ENCODE results near the gene MID1.

Gene MID1

DNA sequence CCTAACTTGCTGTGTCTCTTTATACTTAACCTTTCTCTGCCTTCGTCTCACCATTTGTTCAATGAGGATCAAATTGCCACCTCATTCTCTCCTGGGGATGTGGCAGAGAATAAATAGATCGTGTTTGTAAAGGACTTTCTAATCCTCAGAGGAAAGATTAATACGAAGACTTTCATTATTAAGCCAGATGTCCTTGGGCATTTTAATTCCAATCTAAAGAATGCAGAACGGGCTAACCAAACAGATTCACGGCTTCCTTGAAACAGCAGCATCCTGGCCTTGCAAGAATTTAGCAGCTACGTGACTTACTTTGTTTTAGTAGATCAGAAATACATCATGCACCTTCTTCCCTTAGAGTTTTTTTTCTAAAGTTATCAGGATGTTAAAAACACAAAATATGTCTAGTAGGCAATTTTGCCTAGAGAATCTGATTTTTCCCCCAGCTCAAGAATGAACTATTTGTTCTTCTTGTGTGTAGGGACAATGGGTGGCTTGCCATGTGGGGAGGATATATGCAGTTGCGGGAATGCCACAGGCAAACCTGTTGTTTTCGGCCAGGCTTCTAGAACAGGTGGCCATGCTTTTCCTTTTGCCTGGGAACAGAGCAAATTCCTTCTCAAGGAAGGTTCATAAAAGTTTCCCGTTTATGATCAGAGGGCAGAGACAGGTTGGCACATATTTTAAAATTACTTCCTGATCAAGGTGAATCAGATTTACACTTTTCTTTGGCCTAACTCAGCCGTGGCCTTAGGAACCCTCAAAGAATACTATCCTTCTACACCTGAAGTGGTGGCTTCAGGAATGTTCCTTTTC lies 3.0 kb downstream of the MID1 start:
- Mint-ChIP-seq H3K27ac (peak overlapping the region; percentile 55), H3K27me3 (ENCODE audit: low read depth, poor library complexity) (no peaks in the 10 kb centered on the region), H3K9me3 (peaks cover 14% of the 10 kb centered on the region), H3K36me3 (ENCODE audit: low read depth) (no peaks in the 10 kb centered on the region), H3K4me1 (peaks cover 55% of the 10 kb centered on the region), H3K4me3 (peak overlapping the region; percentile 91)
- no peak for DNase-seq
- TF ChIP-seq, protein P1, sequence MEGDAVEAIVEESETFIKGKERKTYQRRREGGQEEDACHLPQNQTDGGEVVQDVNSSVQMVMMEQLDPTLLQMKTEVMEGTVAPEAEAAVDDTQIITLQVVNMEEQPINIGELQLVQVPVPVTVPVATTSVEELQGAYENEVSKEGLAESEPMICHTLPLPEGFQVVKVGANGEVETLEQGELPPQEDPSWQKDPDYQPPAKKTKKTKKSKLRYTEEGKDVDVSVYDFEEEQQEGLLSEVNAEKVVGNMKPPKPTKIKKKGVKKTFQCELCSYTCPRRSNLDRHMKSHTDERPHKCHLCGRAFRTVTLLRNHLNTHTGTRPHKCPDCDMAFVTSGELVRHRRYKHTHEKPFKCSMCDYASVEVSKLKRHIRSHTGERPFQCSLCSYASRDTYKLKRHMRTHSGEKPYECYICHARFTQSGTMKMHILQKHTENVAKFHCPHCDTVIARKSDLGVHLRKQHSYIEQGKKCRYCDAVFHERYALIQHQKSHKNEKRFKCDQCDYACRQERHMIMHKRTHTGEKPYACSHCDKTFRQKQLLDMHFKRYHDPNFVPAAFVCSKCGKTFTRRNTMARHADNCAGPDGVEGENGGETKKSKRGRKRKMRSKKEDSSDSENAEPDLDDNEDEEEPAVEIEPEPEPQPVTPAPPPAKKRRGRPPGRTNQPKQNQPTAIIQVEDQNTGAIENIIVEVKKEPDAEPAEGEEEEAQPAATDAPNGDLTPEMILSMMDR (IDR thresholded peaks at IDR 0.05): no peak

DNA sequence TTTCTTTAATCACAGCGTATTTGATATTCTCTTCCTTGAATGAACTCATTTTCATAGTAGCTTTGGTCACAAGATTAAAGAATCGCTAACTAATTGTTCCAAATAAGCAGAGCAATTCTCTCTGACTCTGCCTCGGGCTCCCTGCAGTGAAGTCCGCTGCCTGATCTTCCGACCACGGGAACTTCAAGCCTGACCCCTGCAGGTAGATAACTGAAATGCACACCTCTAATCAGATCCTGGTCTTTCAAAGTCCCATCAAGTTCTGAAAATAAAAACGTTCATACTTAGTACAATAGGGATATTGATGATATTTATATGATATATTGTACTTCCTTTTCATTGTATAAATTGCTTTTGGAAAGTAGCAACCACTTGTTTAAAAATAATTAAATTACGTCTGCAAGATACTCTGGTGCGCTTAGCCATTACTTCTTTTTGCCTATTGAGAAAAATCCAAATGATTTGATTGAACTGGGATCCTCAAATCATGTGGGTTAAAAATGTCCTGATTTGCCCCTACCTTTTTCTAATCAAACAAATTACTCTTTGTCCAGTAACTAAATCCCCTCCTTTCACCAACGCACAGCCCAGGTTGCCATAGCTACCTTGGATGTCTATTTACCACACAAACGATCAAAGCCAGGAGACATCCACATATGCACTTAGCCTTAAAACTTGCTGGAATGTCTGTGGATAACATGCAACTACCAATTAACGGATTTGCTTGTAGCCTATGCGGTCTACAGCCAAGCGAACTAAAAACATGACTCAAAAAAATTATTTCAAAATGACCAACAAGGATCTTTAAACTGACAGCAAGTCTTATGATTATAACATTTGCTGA lies 4.2 kb downstream of the MID1 start:
- peak; percentile 39 for DNase-seq
- Mint-ChIP-seq H3K27me3 (ENCODE audit: low read depth, poor library complexity) (no peaks in the 10 kb centered on the region), H3K4me3 (peak overlapping the region; percentile 91), H3K4me1 (peaks cover 67% of the 10 kb centered on the region), H3K27ac (peak overlapping the region; percentile 91), H3K9me3 (peaks cover 11% of the 10 kb centered on the region), H3K36me3 (ENCODE audit: low read depth) (no peaks in the 10 kb centered on the region)
- TF ChIP-seq, protein P1 (IDR thresholded peaks at IDR 0.05): peak; percentile 69

DNA sequence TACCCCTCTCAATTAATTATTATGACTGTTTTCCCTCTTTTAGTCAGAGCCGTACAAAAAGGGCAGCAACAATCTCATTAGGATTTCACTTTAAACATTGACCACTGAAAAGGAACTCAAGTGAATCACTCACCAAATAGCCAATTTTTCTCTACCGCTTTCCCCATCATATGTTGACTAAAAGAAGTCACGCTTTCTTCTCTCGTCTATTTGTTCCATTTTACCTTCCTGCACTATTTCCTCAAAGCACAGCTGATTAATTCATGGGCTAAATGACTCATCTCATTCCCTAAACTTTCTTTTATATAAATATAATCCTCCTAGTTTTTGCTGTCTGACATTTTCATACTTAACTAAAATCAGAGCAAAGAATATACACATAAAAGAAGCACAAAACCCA lies 8.2 kb downstream of the MID1 start:
- TF ChIP-seq, protein P1 (IDR thresholded peaks at IDR 0.05): no peak
- Mint-ChIP-seq H3K9me3 (peaks cover 21% of the 10 kb centered on the region), H3K4me1 (peaks cover 40% of the 10 kb centered on the region), H3K4me3 (no peak overlapping the region), H3K27ac (no peak overlapping the region), H3K27me3 (ENCODE audit: low read depth, poor library complexity) (no peaks in the 10 kb centered on the region), H3K36me3 (ENCODE audit: low read depth) (peaks cover 27% of the 10 kb centered on the region)
- no peak for DNase-seq

DNA sequence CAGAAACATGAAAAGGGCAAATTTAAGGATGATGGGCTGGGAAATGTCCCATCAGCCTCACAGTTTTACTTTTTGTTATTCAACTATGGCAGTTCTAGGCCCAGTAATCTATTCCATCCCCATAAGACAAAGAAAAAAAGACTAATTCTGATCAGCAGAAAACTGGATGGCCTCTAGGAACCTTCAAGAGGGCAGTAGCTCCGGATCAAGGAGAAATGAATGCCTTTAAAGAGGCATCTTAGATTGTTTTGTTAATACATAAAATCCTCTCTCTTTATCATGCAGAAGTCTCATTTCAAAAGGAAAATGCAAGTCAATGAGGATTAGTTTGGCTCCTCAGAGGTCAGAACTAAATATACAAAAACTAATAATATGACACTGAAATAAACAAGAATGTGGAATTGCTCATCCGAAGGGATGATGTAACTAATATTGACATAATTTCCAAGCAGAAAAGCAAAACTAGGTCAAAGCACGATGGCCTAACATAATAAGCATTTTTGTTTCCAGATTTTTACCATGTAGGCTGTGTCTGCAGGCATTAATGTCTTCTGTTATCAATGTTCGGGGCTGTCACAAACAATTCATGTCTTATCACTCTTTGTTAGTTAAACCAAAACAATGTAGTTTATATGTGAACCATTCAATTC lies 8.8 kb downstream of the MID1 start:
- Mint-ChIP-seq H3K27me3 (ENCODE audit: low read depth, poor library complexity) (no peaks in the 10 kb centered on the region), H3K27ac (no peak overlapping the region), H3K36me3 (ENCODE audit: low read depth) (peaks cover 27% of the 10 kb centered on the region), H3K9me3 (peaks cover 22% of the 10 kb centered on the region), H3K4me1 (peaks cover 34% of the 10 kb centered on the region), H3K4me3 (no peak overlapping the region)
- no peak for DNase-seq
- TF ChIP-seq, protein P1 (IDR thresholded peaks at IDR 0.05): no peak

DNA sequence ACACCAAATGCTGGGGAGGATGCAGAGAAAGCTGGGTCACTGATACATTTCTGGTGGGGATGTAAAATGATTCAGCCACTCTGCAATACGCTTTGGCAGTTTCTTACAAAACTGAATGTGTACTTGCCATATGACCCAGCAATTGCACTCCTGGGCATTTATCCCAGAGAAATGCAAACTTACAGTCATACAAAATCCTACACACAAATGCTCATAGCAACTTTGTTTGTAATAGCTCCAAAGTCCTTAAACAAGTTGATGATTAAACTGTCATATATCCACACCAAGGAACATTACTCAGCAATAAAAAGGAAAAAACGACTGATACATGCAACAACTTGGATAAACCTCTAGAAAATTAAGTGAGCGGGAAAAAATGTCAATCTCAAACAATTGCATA lies 12.3 kb downstream of the MID1 start:
- H3K27me3 Mint-ChIP-seq (ENCODE audit: low read depth, poor library complexity): no peaks in the 10 kb centered on the region
- H3K4me1 Mint-ChIP-seq: peaks cover 33% of the 10 kb centered on the region
- no peak for DNase-seq
- no peak overlapping the region for H3K4me3 Mint-ChIP-seq
- peaks cover 21% of the 10 kb centered on the region for H3K9me3 Mint-ChIP-seq
- H3K36me3 Mint-ChIP-seq (ENCODE audit: low read depth): peaks cover 29% of the 10 kb centered on the region
- no peak overlapping the region for H3K27ac Mint-ChIP-seq
- TF ChIP-seq, protein P1 (IDR thresholded peaks at IDR 0.05): no peak

Data from nephron progenitor cell (in vitro differentiated cells).